Neural cell (in vitro differentiated cells): ENCODE results near the gene FBXW2.

ENCODE experiments used
- EZH2 ChIP-seq: fragments of 200-600, 300-800 bp; shearing (Covaris generic), sonication (generic); IDR thresholded peaks from 2 replicates; pipeline ENCODE4 v1.6.1; 2014; ENCODE audit warnings: antibody characterized with exemption, low read length, borderline replicate concordance, mild to moderate bottlenecking; ENCODE audit not compliant: insufficient read depth, poor library complexity, severe bottlenecking
- POLR2AphosphoS5 ChIP-seq: IDR thresholded peaks from 2 replicates; pipeline ENCODE4 v1.6.1; 2012
- RAD21 ChIP-seq: fragments of 450-650 bp; conservative IDR thresholded peaks from 2 replicates; pipeline ENCODE4 v1.6.1; 2014; ENCODE audit warnings: antibody characterized with exemption, mild to moderate bottlenecking, moderate library complexity
- TF ChIP-seq, protein P1 (sequence below): fragments of 450-650 bp; IDR thresholded peaks from 2 replicates; pipeline ENCODE4 v1.5.1; 2014; ENCODE audit warnings: antibody characterized with exemption, mild to moderate bottlenecking, moderate library complexity; ENCODE audit not compliant: poor library complexity, severe bottlenecking

- TF ChIP-seq, protein P1, sequence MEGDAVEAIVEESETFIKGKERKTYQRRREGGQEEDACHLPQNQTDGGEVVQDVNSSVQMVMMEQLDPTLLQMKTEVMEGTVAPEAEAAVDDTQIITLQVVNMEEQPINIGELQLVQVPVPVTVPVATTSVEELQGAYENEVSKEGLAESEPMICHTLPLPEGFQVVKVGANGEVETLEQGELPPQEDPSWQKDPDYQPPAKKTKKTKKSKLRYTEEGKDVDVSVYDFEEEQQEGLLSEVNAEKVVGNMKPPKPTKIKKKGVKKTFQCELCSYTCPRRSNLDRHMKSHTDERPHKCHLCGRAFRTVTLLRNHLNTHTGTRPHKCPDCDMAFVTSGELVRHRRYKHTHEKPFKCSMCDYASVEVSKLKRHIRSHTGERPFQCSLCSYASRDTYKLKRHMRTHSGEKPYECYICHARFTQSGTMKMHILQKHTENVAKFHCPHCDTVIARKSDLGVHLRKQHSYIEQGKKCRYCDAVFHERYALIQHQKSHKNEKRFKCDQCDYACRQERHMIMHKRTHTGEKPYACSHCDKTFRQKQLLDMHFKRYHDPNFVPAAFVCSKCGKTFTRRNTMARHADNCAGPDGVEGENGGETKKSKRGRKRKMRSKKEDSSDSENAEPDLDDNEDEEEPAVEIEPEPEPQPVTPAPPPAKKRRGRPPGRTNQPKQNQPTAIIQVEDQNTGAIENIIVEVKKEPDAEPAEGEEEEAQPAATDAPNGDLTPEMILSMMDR, result no peak
- TF ChIP-seq EZH2 (no peak), RAD21 (no peak), POLR2AphosphoS5 (no peak)
These were observed 38.2 kb downstream of the FBXW2 start for GRCh38 chr9:120755044-120755443.
